Activated naive CD4-positive, alpha-beta T cell treated with anti-CD3 and anti-CD28 coated beads for 36 hours (primary cell): Measurements from ENCODE around the gene PAIP2B. TPM values are rescaled to one million over a fixed set of nuclear protein-coding genes. Genes with fewer than 3 reads are reported as not detected.

Experiments used
- CTCF ChIA-PET: fragments of 350-600 bp; sonication (Branson Sonifier 250); formaldehyde crosslinking; loops from one replicate; lab custom pipeline; 2021; ENCODE audit warnings: antibody characterized with exemption; lab: Charles Lee
- DNase-seq: peaks from one replicate; pipeline ENCODE4 v3.0.0-alpha.2; 2020
- H3K27ac Mint-ChIP-seq: one replicate; pipeline ENCODE4 v1.8.0; 2021; ENCODE audit warnings: mild to moderate bottlenecking, mixed read lengths
- H3K27me3 Mint-ChIP-seq: one replicate; pipeline ENCODE4 v1.8.0; 2021; ENCODE audit warnings: low read depth, mixed read lengths
- H3K36me3 Mint-ChIP-seq: one replicate; pipeline ENCODE4 v1.8.0; 2021; ENCODE audit warnings: low read depth, mixed read lengths
- H3K4me1 Mint-ChIP-seq: one replicate; pipeline ENCODE4 v1.8.0; 2021; ENCODE audit warnings: low read depth, mixed read lengths
- H3K4me3 Mint-ChIP-seq: one replicate; pipeline ENCODE4 v1.8.0; 2021; ENCODE audit warnings: mild to moderate bottlenecking, moderate library complexity, mixed read lengths
- H3K9me3 Mint-ChIP-seq: one replicate; pipeline ENCODE4 v1.8.0; 2021; ENCODE audit warnings: mixed read lengths
- intact Hi-C: fragments of 100-400 bp; cut with micrococcal nuclease; formaldehyde crosslinking; loops from one replicate; pipeline ENCODE4 v1.15.1; 2023
- total RNA-seq, 2 experiments: library from RNA; stranded (reverse); gene quantifications; one replicate each; pipeline ENCODE4 v1.2.3, GENCODE V29; 2021

Gene PAIP2B
- total RNA-seq = 1 to 10 TPM; 3.0 to 3.2 TPM

- H3K36me3 Mint-ChIP-seq = no peaks in the 10 kb centered on the region
- CTCF ChIA-PET = interaction anchor here (0.6 to 1.3 kb wide), 8 partner anchors 9 to 224 kb away, joined by 3 to 5 read pairs (median 3); partner anchors contain the start of gene ZNF638
- H3K27ac Mint-ChIP-seq = peak within 1 kb of the TSS; percentile 85
- H3K4me1 Mint-ChIP-seq = peaks cover 19% of the 10 kb centered on the region
- no peaks in the 10 kb centered on the region for H3K9me3 Mint-ChIP-seq
- H3K4me3 Mint-ChIP-seq = peak within 1 kb of the TSS; percentile 99
- H3K27me3 Mint-ChIP-seq = no peaks in the 10 kb centered on the region
- intact Hi-C loops = loop anchor here (1.0 to 10.0 kb wide), 9 partner anchors 49 to 1485 kb away; partner anchors contain the start of genes ANXA4, DYSF, MCEE and MPHOSPH10
- peak; percentile 99 for DNase-seq
These were observed at the start of gene PAIP2B for GRCh38 chr2:71226965-71227560. Gene PAIP2B (minus strand): TSS chr2:71227103. CDS start chr2:71202589, 24,514 bp downstream.

- no peak overlapping the region for H3K27ac Mint-ChIP-seq
- H3K9me3 Mint-ChIP-seq = no peaks in the 10 kb centered on the region
- CTCF ChIA-PET = interaction anchor here (1.5 kb wide), 1 partner anchor 24 kb away, joined by 7 read pairs; no protein-coding TSS in a partner anchor
- H3K4me1 Mint-ChIP-seq = peaks cover 8% of the 10 kb centered on the region
- peaks cover 66% of the 10 kb centered on the region for H3K27me3 Mint-ChIP-seq
- intact Hi-C loops = loop anchor here (1.0 to 5.0 kb wide), 4 partner anchors 49 to 254 kb away; partner anchors contain the start of gene PAIP2B
- H3K4me3 Mint-ChIP-seq = peak overlapping the region; percentile 51
- no peak for DNase-seq
- H3K36me3 Mint-ChIP-seq = peaks cover 2% of the 10 kb centered on the region
These were observed 49.0 kb upstream of the PAIP2B start for GRCh38 chr2:71275939-71276310.

GRCh38 chr2:71269511-71270090, 42.7 kb upstream of the PAIP2B start:
- CTCF ChIA-PET = interaction anchor here (0.8 kb wide), 1 partner anchor 15 kb away, joined by 3 read pairs; no protein-coding TSS in a partner anchor
- no peaks in the 10 kb centered on the region for H3K4me1 Mint-ChIP-seq
- intact Hi-C loops = no loop called here

GRCh38 chr2:71263386-71263785, 36.5 kb upstream of the PAIP2B start:
- H3K4me3 Mint-ChIP-seq = no peak overlapping the region
- DNase-seq = no peak
- CTCF ChIA-PET = no interaction called here
- intact Hi-C loops = no loop called here
- no peaks in the 10 kb centered on the region for H3K9me3 Mint-ChIP-seq
- H3K27ac Mint-ChIP-seq = no peak overlapping the region
- peaks cover 4% of the 10 kb centered on the region for H3K27me3 Mint-ChIP-seq
- no peaks in the 10 kb centered on the region for H3K36me3 Mint-ChIP-seq
- no peaks in the 10 kb centered on the region for H3K4me1 Mint-ChIP-seq

More at GRCh38 chr2:71269511-71270090, 42.7 kb upstream of the PAIP2B start:
- no peak overlapping the region for H3K27ac Mint-ChIP-seq
- H3K9me3 Mint-ChIP-seq = no peaks in the 10 kb centered on the region
- no peak overlapping the region for H3K4me3 Mint-ChIP-seq
- H3K36me3 Mint-ChIP-seq = no peaks in the 10 kb centered on the region
- no peak for DNase-seq
- H3K27me3 Mint-ChIP-seq = peaks cover 37% of the 10 kb centered on the region

DNA sequence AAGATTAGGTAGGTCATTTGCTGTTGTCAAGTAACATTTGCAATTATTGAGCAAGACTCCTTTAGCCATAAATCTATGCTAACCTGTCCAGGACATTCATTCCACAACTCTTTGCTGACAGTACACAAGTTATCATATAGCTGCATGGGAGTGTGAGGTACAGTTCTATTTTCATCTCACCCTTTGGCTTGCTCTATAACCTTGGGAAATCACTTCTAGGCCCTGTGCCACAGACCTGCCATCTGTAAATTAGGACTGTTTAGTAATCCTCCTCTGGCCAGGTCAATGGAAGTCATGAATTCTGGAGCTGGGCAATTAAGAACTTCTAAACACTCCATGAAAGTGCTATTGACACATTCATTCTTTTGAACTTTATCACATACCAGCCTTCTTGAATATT, 34.6 kb upstream of the PAIP2B start:
- Mint-ChIP-seq H3K36me3 (no peaks in the 10 kb centered on the region), H3K9me3 (no peaks in the 10 kb centered on the region), H3K27me3 (peaks cover 12% of the 10 kb centered on the region), H3K4me1 (no peaks in the 10 kb centered on the region), H3K27ac (no peak overlapping the region), H3K4me3 (no peak overlapping the region)
- intact Hi-C loops = no loop called here
- CTCF ChIA-PET = no interaction called here
- no peak for DNase-seq

DNA sequence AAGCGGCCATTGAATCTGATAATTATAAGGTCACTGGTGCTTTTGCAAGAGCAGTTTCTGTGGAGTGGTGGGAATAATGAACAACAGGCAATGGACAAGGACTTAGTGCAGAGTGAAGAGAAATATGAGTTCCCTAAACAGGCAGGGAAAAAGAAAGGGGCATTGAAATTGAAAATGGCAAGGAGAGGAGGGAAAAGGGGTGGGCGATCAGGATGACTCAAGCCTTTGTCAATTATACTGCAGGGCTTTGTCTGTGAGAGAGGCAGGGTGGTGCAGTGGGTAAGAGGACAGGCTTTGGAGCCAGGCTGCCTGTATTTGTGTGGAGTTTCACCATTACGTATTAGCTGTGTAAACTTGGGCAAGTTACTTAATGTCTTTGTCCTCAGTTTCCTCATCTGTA, 29.5 kb upstream of the PAIP2B start:
- no peaks in the 10 kb centered on the region for H3K4me1 Mint-ChIP-seq
- intact Hi-C loops = no loop called here
- DNase-seq = no peak
- H3K4me3 Mint-ChIP-seq = no peak overlapping the region
- H3K36me3 Mint-ChIP-seq = no peaks in the 10 kb centered on the region
- no peaks in the 10 kb centered on the region for H3K9me3 Mint-ChIP-seq
- H3K27ac Mint-ChIP-seq = no peak overlapping the region
- CTCF ChIA-PET = no interaction called here
- H3K27me3 Mint-ChIP-seq = peaks cover 22% of the 10 kb centered on the region

- H3K27me3 Mint-ChIP-seq = peaks cover 24% of the 10 kb centered on the region
- no peak overlapping the region for H3K4me3 Mint-ChIP-seq
- CTCF ChIA-PET = interaction anchor here (1.1 kb wide), 1 partner anchor 14 kb away, joined by 3 read pairs; no protein-coding TSS in a partner anchor
- peaks cover 1% of the 10 kb centered on the region for H3K9me3 Mint-ChIP-seq
- H3K27ac Mint-ChIP-seq = no peak overlapping the region
- intact Hi-C loops = no loop called here
- DNase-seq = no peak
- no peaks in the 10 kb centered on the region for H3K4me1 Mint-ChIP-seq
- H3K36me3 Mint-ChIP-seq = no peaks in the 10 kb centered on the region
These were observed 27.9 kb upstream of the PAIP2B start for GRCh38 chr2:71254776-71255175.

DNA sequence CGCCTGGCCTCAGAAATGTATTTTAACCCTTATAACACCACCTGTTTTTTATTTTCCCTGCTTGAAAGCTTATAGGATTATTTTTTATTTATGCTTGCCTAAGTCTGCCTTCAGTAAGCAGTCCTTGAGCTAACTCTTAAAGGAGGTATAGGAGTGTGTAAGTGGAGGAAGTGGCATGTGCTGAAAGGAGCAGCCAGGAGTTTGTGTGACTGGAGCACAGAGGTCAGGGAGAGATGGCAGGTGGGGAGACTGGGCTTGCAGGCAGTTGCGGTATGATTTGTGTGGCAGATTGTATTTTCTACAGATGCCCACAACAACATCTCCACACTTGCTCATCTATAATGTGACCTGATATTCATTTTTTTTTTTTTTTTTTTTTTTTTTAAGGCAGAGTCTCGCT, 27.2 kb upstream of the PAIP2B start:
- no peak overlapping the region for H3K27ac Mint-ChIP-seq
- H3K36me3 Mint-ChIP-seq = no peaks in the 10 kb centered on the region
- CTCF ChIA-PET = interaction anchor here (0.6 to 1.1 kb wide), 3 partner anchors 15 to 306 kb away, joined by 3 read pairs; no protein-coding TSS in a partner anchor
- peaks cover 2% of the 10 kb centered on the region for H3K9me3 Mint-ChIP-seq
- DNase-seq = no peak
- intact Hi-C loops = no loop called here
- H3K27me3 Mint-ChIP-seq = peaks cover 24% of the 10 kb centered on the region
- H3K4me3 Mint-ChIP-seq = no peak overlapping the region
- H3K4me1 Mint-ChIP-seq = no peaks in the 10 kb centered on the region

DNA sequence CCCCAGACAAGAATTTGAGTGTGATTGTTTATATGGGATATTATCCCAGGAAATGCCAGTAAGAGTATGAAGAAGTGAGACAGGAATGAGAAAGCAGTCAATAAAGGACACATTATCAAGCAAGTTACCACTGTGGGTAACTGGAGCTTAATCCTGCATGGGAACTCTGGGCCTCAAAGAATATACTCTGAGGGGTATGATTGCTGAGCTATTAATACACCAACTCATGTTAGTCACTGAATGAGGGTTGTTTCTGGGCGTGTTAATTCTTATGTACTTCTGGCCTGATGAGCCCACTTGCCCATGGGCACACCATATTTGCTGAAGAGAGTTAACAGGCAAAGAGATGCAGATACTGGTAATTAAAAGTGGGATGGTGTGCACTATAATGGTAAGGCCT, 26.6 kb upstream of the PAIP2B start:
- H3K9me3 Mint-ChIP-seq = peaks cover 2% of the 10 kb centered on the region
- no peaks in the 10 kb centered on the region for H3K4me1 Mint-ChIP-seq
- no peak overlapping the region for H3K27ac Mint-ChIP-seq
- CTCF ChIA-PET = interaction anchor here (1.0 kb wide), 1 partner anchor 305 kb away, joined by 3 read pairs; no protein-coding TSS in a partner anchor
- no peak overlapping the region for H3K4me3 Mint-ChIP-seq
- no peaks in the 10 kb centered on the region for H3K36me3 Mint-ChIP-seq
- no peak for DNase-seq
- peaks cover 24% of the 10 kb centered on the region for H3K27me3 Mint-ChIP-seq
- intact Hi-C loops = no loop called here

DNA sequence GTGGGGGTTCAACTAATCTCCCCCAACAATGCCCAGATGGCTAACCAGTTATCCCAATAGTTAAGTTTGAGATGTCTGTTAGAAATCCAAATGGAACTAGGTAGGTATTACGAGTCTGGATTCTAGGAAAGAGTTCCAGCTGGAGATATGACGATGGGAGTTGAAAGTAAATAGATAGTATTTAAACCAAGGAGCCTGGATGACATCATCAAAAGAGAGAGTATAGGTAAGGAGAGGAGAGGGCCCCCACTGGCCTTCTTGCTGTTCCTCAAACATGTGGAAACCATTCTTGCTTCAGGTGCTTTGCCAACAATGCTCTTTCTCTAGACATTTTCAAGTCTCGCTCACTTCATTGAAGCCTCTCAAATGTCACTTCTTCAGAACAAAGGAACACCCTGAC, 26.0 kb upstream of the PAIP2B start:
- H3K4me1 Mint-ChIP-seq = no peaks in the 10 kb centered on the region

GRCh38 chr2:71250935-71251334, 24.0 kb upstream of the PAIP2B start:
- peaks cover 2% of the 10 kb centered on the region for H3K9me3 Mint-ChIP-seq
- no peak overlapping the region for H3K27ac Mint-ChIP-seq
- H3K27me3 Mint-ChIP-seq = peaks cover 21% of the 10 kb centered on the region
- CTCF ChIA-PET = no interaction called here
- intact Hi-C loops = no loop called here
- DNase-seq = no peak
- H3K36me3 Mint-ChIP-seq = no peaks in the 10 kb centered on the region
- no peaks in the 10 kb centered on the region for H3K4me1 Mint-ChIP-seq
- no peak overlapping the region for H3K4me3 Mint-ChIP-seq

More for the DNA sequence above, 26.0 kb upstream of the PAIP2B start:
- no peaks in the 10 kb centered on the region for H3K36me3 Mint-ChIP-seq
- peaks cover 25% of the 10 kb centered on the region for H3K27me3 Mint-ChIP-seq
- peaks cover 2% of the 10 kb centered on the region for H3K9me3 Mint-ChIP-seq
- DNase-seq = no peak
- intact Hi-C loops = no loop called here
- no peak overlapping the region for H3K4me3 Mint-ChIP-seq
- CTCF ChIA-PET = no interaction called here
- H3K27ac Mint-ChIP-seq = no peak overlapping the region

DNA sequence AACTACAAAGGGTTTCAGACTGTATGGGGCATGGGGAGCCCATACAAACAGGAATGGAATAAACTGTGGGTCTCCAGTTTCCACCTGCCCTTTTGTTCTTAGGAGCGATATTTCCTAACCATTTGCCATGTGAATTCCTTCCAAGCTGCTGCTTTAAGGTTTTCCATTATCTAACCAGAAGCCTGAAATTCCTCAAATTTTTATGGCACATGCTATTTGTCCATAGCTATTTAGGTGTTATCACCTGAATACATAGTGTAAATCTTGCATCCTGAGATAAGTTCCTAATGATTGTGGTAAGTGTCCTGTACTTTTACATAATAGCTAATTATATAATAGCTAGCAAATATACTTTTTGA, 17.4 kb upstream of the PAIP2B start:
- Mint-ChIP-seq H3K4me1 (no peaks in the 10 kb centered on the region), H3K4me3 (no peak overlapping the region), H3K36me3 (no peaks in the 10 kb centered on the region), H3K9me3 (peaks cover 2% of the 10 kb centered on the region), H3K27me3 (peaks cover 13% of the 10 kb centered on the region), H3K27ac (no peak overlapping the region)
- no peak for DNase-seq
- CTCF ChIA-PET = no interaction called here
- intact Hi-C loops = no loop called here
